Stimulated activated naive CD8-positive, alpha-beta T cell treated with anti-CD3 and anti-CD28 coated beads, Interleukin-15, amount 100 ng/mL, for 72 hours (primary cell): ENCODE results near the gene HOXA7.

Source experiments
- ATAC-seq: fragments of 150-1000 bp; cut with Tn5 transposase; 2 replicates; pipeline ENCODE4 v1.10.0; 2021; ENCODE audit warnings: mild to moderate bottlenecking, moderate library complexity
- DNase-seq, 2 donors: peaks; one replicate each; pipeline ENCODE4 v3.0.0; 2021 to 2022
- H3K27ac Mint-ChIP-seq, 2 donors: one replicate each; pipeline ENCODE4 v1.8.0; 2022; ENCODE audit warnings: mild to moderate bottlenecking in 2 of 2, mixed read lengths in 2 of 2, moderate library complexity in 2 of 2
- H3K27me3 Mint-ChIP-seq: one replicate; pipeline ENCODE4 v1.8.0; 2022; ENCODE audit warnings: mixed read lengths
- H3K4me1 Mint-ChIP-seq: one replicate; pipeline ENCODE4 v1.8.0; 2022; ENCODE audit warnings: mild to moderate bottlenecking, mixed read lengths
- H3K4me3 Mint-ChIP-seq, 2 donors: one replicate each; pipeline ENCODE4 v1.8.0; 2022; ENCODE audit warnings: mild to moderate bottlenecking in 2 of 2, mixed read lengths in 2 of 2, moderate library complexity in 1 of 2
- H3K9me3 Mint-ChIP-seq, 2 donors: one replicate each; pipeline ENCODE4 v1.8.0; 2022; ENCODE audit warnings: mixed read lengths in 2 of 2

The HOXA7 gene

DNA sequence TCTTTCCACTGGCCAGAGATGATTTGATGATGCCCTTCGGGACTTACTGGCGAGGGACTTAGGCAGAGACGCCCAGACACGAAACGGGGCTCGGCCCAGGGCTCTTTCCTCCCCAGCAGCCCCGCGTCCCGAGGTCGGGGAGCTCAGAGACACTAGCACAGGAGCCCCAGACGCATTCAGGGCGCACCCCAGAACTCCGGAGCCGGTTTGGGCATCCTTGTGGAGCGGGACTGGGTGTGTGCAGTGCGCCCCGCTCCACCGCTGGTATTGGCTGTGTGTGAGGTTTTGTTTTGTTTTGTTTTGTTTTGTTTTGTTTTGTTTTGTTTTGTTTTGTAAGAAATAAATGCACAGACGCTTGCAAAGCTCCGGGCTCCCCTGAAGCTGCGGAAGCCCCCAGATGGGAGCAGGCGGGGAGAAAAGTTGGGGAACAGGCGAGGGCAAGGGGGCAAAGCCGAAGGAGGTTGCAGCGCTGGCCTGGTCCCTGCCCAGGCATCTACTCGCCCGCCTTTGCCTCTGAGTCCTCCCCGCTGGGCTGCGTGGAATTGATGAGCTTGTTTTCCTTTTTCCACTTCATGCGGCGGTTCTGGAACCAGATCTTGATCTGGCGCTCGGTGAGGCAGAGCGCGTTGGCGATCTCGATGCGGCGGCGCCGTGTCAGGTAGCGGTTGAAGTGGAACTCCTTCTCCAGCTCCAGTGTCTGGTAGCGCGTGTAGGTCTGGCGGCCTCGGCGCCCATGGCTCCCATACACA, 11.1 kb downstream of the HOXA7 start:
- Mint-ChIP-seq H3K27ac (no peak overlapping the region), H3K4me1 (peaks cover 12% of the 10 kb centered on the region), H3K4me3 (no peak overlapping the region), H3K27me3 (peaks cover 79% of the 10 kb centered on the region), H3K9me3 (no peaks in the 10 kb centered on the region)
- DNase-seq (no peak), ATAC-seq (no peak)

GRCh38 chr7:27144781-27145164, 11.7 kb downstream of the HOXA7 start:
- H3K27ac Mint-ChIP-seq, result no peak overlapping the region
- H3K4me1 Mint-ChIP-seq, result peaks cover 9% of the 10 kb centered on the region
- no peaks in the 10 kb centered on the region for H3K9me3 Mint-ChIP-seq
- H3K27me3 Mint-ChIP-seq, result peaks cover 77% of the 10 kb centered on the region
- DNase-seq, result no peak
- H3K4me3 Mint-ChIP-seq, result no peak overlapping the region
- no peak for ATAC-seq

DNA sequence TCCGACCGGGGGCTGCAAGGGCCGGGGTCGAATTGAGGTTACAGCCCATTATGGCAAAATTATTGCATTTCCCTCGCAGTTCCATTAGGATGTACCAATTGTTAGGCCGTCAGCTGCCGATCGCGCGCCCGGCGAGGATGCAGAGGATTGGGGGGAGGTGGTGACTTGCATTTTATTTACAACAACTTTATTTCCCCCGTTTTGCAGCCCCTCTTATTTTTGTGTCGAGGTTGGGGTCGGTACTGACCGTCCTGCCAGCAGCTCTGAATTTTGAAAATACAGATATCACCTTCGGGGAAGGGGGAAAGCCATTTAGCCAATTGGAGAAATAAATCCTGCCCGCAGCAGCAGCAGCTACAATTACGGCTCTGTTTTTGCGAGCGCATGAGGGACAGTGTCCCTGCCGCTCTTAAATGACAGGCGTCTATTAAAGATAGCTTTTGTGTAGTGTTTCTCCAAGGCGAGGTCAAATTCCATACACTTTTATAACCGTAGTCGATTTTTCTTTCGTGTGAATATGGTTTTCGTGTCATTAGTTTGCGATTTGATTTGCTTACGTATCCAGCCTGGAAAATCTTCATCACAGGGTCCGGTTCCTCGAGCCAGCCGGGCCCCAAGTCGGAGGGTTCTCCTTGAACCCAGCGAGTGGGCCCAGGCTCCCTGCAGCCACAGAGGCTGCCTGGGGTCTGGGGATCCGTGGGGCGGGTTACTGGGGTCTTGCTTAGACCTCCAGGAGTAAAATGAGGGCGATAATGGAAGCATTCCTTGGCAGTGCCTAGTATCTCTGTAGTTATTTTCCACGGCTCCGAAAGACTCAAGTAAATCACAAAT, 12.3 kb downstream of the HOXA7 start:
- H3K27me3 Mint-ChIP-seq, result peaks cover 76% of the 10 kb centered on the region
- H3K9me3 Mint-ChIP-seq, result no peaks in the 10 kb centered on the region
- ATAC-seq, result no peak
- H3K4me1 Mint-ChIP-seq, result peaks cover 9% of the 10 kb centered on the region
- DNase-seq, result no peak
- no peak overlapping the region for H3K27ac Mint-ChIP-seq
- no peak overlapping the region for H3K4me3 Mint-ChIP-seq

- Mint-ChIP-seq H3K27ac (peak within 1 kb of the TSS in 1 of 2 donors; percentile 32), H3K9me3 (no peaks in the 10 kb centered on the region), H3K27me3 (peaks cover 75% of the 10 kb centered on the region), H3K4me1 (peaks cover 5% of the 10 kb centered on the region), H3K4me3 (peak within 1 kb of the TSS in 1 of 2 donors; percentile 42)
- no peak for DNase-seq
- no peak for ATAC-seq
These were observed 13.2 kb downstream of the HOXA7 start, which contains the start of gene HOXA5 for GRCh38 chr7:27143023-27143949. Gene HOXA5 (minus strand): TSS chr7:27143681. CDS start chr7:27143607, 74 bp downstream.

GRCh38 chr7:27142580-27143022, 13.9 kb downstream of the HOXA7 start:
- Mint-ChIP-seq H3K27me3 (peaks cover 75% of the 10 kb centered on the region), H3K27ac (peak overlapping the region in 1 of 2 donors; percentile 32), H3K4me3 (peak overlapping the region in 1 of 2 donors; percentile 42), H3K4me1 (no peaks in the 10 kb centered on the region), H3K9me3 (no peaks in the 10 kb centered on the region)
- ATAC-seq (no peak), DNase-seq (no peak)

GRCh38 chr7:27141923-27142579, 14.4 kb downstream of the HOXA7 start:
- no peak overlapping the region for H3K27ac Mint-ChIP-seq
- H3K27me3 Mint-ChIP-seq, result peaks cover 75% of the 10 kb centered on the region
- ATAC-seq, result no peak
- H3K4me1 Mint-ChIP-seq, result peaks cover 3% of the 10 kb centered on the region
- no peak for DNase-seq
- H3K4me3 Mint-ChIP-seq, result no peak overlapping the region
- no peaks in the 10 kb centered on the region for H3K9me3 Mint-ChIP-seq

- ATAC-seq (no peak), DNase-seq (no peak)
- Mint-ChIP-seq H3K4me1 (peaks cover 5% of the 10 kb centered on the region), H3K27ac (no peak overlapping the region), H3K4me3 (no peak overlapping the region), H3K27me3 (peaks cover 75% of the 10 kb centered on the region), H3K9me3 (no peaks in the 10 kb centered on the region)
These were observed 15.1 kb downstream of the HOXA7 start for GRCh38 chr7:27141137-27141922.

GRCh38 chr7:27140126-27140857, 16.2 kb downstream of the HOXA7 start:
- Mint-ChIP-seq H3K27me3 (peaks cover 74% of the 10 kb centered on the region), H3K4me1 (peaks cover 16% of the 10 kb centered on the region), H3K27ac (no peak overlapping the region), H3K9me3 (no peaks in the 10 kb centered on the region), H3K4me3 (no peak overlapping the region)
- DNase-seq, result no peak
- ATAC-seq, result no peak

GRCh38 chr7:27139334-27140125, 16.9 kb downstream of the HOXA7 start:
- DNase-seq, result no peak
- peaks cover 74% of the 10 kb centered on the region for H3K27me3 Mint-ChIP-seq
- ATAC-seq, result peak; percentile 59
- H3K9me3 Mint-ChIP-seq, result no peaks in the 10 kb centered on the region
- H3K4me3 Mint-ChIP-seq, result no peak overlapping the region
- peaks cover 23% of the 10 kb centered on the region for H3K4me1 Mint-ChIP-seq
- no peak overlapping the region for H3K27ac Mint-ChIP-seq

DNA sequence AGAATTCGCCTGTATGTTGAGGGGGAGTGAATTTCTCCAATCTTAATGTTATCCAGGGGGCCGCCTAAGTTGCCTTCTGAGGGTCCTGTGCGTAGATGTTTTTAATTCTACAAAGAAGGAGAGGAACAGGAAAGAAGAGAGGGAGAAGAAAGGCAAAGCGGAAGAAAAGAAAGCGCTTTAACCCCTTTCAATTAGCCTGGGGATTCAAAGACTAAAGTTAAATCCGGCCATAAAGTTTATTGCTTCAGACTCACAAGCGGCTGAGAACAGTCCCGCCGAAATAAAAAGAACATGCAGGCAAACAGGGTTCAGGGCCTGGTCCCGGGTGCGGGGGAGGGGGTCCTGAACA, 17.5 kb downstream of the HOXA7 start:
- Mint-ChIP-seq H3K4me3 (no peak overlapping the region), H3K9me3 (no peaks in the 10 kb centered on the region), H3K4me1 (peaks cover 29% of the 10 kb centered on the region), H3K27ac (no peak overlapping the region), H3K27me3 (peaks cover 80% of the 10 kb centered on the region)
- no peak for DNase-seq
- no peak for ATAC-seq

DNA sequence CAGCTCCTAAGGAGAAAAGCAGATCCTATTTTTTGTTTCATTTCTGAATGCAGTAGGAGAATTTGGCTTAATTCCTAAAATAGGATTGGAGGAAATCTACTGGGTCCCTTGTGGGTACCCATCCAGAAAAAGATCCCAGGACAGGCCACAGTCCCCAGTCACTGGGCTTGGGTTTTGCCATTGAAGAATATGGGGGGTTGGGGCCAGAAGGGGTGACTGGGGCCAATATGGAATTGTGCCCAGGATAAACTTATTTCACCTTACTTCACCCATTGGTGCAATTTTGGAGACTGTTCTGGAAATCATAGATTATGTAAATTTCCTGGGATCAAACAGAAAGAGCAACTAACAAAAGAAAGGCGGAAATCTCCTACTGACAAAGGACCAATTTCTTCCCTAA, 18.0 kb downstream of the HOXA7 start:
- H3K9me3 Mint-ChIP-seq, result no peaks in the 10 kb centered on the region
- ATAC-seq (no peak), DNase-seq (no peak)
- H3K27ac Mint-ChIP-seq, result no peak overlapping the region
- H3K4me1 Mint-ChIP-seq, result peaks cover 32% of the 10 kb centered on the region
- no peak overlapping the region for H3K4me3 Mint-ChIP-seq
- H3K27me3 Mint-ChIP-seq, result peaks cover 85% of the 10 kb centered on the region

DNA sequence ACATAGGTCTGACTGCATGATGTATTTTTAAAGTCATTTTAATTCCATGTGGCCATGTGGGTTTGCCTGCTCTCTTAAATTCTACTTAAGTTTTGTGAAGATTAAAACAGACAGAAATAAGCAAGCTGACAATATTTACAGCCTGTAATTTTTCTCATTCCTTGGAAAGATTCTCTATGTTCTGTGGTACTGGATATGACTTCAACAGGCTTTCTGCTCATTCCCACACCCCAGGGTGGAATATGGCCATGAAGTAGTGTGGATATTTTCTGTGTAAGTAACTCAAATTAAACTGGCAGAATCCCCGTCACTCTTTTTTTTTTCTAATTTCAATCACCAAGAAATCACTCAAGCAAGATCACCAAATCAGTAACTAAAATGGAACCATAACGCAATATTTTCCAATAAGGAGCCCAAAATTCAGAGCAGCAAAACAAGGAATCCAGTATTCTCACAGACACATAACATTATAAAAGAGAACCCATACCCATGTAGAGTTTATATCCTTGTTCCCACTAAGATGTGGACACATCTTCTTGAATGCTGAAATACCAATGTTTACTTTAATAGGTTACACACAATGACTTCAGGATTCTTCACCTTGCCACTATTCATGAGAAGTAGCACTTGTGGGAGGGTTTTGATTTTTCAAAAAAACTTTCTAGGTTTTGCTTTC, 18.7 kb downstream of the HOXA7 start:
- H3K27ac Mint-ChIP-seq, result no peak overlapping the region
- DNase-seq (no peak), ATAC-seq (no peak)
- no peak overlapping the region for H3K4me3 Mint-ChIP-seq
- no peaks in the 10 kb centered on the region for H3K9me3 Mint-ChIP-seq
- peaks cover 88% of the 10 kb centered on the region for H3K27me3 Mint-ChIP-seq
- H3K4me1 Mint-ChIP-seq, result peaks cover 32% of the 10 kb centered on the region

- peak overlapping the region in 1 of 2 donors; percentile 75 for H3K27ac Mint-ChIP-seq
- peak overlapping the region; percentile 24 to 36 for H3K4me3 Mint-ChIP-seq
- peak; percentile 80 for ATAC-seq
- H3K27me3 Mint-ChIP-seq, result peaks cover 67% of the 10 kb centered on the region
- peaks cover 32% of the 10 kb centered on the region for H3K4me1 Mint-ChIP-seq
- peak; percentile 32 to 64 for DNase-seq
- no peaks in the 10 kb centered on the region for H3K9me3 Mint-ChIP-seq
These were observed 22.1 kb downstream of the HOXA7 start for GRCh38 chr7:27134392-27134791.
